Panc1 (cell line): ENCODE data around the gene CTBP1. TPM values are rescaled to one million over a fixed set of nuclear protein-coding genes. Genes with fewer than 3 reads are reported as not detected.

Source experiments
- ATAC-seq: fragments of 200-7000 bp; cut with Tn5 transposase; 2 replicates; pipeline ENCODE4 v1.9.1; 2020; ENCODE audit warnings: mild to moderate bottlenecking, moderate library complexity
- BruUV-seq: library from RNA; stranded (reverse); fragments of 400-500 nt; replicated peaks from 2 replicates; lab custom pipeline; 2021; lab: Mats Ljungman, UMichigan
- CTCF ChIA-PET: fragments of 300-600 bp; sonication (Branson Sonifier 250); formaldehyde crosslinking; loops from one replicate; lab custom pipeline; 2022; ENCODE audit warnings: antibody characterized with exemption; lab: Charles Lee
- POLR2A ChIA-PET: fragments of 300-600 bp; sonication (Branson Sonifier 250); formaldehyde crosslinking; loops from one replicate; lab custom pipeline; 2022; ENCODE audit warnings: antibody characterized with exemption; lab: Charles Lee
- DNase-seq: peaks from one replicate; pipeline ENCODE4 v3.0.0-alpha.2; 2010; ENCODE audit warnings: low read depth, low spot score
- H3K27ac ChIP-seq: 2 replicates; pipeline ENCODE4 v1.5.1; 2011; ENCODE audit warnings: mild to moderate bottlenecking, low read length, inconsistent platforms
- H3K27me3 ChIP-seq: fragments of 200-500 bp; sonication (Bioruptor generic); 2 replicates; pipeline ENCODE4 v1.6.0; 2014; ENCODE audit warnings: low read length, inconsistent platforms; ENCODE audit not compliant: control insufficient read depth, insufficient read depth
- H3K36me3 ChIP-seq: fragments of 200-500 bp; sonication (Bioruptor generic); 2 replicates; pipeline ENCODE4 v1.5.1; 2014; ENCODE audit warnings: inconsistent platforms, mild to moderate bottlenecking, low read length, moderate library complexity; ENCODE audit not compliant: control insufficient read depth, insufficient read depth
- H3K4me1 ChIP-seq: 2 replicates; pipeline ENCODE4 v1.5.1; 2011; ENCODE audit warnings: inconsistent platforms, mild to moderate bottlenecking, low read length, moderate library complexity; ENCODE audit not compliant: control insufficient read depth, insufficient read depth
- H3K4me3 ChIP-seq, 2 experiments: 2 replicates each; pipeline ENCODE4 v1.5.1; 2011 to 2012; ENCODE audit warnings: low read depth in 2 of 2, low read length in 2 of 2, mild to moderate bottlenecking in 2 of 2, inconsistent platforms in 1 of 2, moderate library complexity in 1 of 2
- H3K9me3 ChIP-seq: fragments of 200-500 bp; sonication (Bioruptor generic); 2 replicates; pipeline ENCODE4 v1.5.1; 2014; ENCODE audit warnings: low read depth, mild to moderate bottlenecking, inconsistent platforms, low read length, moderate library complexity; ENCODE audit not compliant: control insufficient read depth, insufficient read depth
- CTCF ChIP-seq: fragments of 450-650 bp; IDR thresholded peaks from 2 replicates; pipeline ENCODE4 v1.5.1; 2017; ENCODE audit warnings: mild to moderate bottlenecking
- POLR2AphosphoS5 ChIP-seq: IDR thresholded peaks from 2 replicates; pipeline ENCODE4 v1.6.1; 2012; ENCODE audit warnings: mild to moderate bottlenecking, low read depth, low read length, moderate library complexity
- REST ChIP-seq, 2 experiments: IDR thresholded peaks; 2 replicates each; pipeline ENCODE4 v1.6.1; 2011 to 2012; ENCODE audit warnings: low read depth in 2 of 2, control low read depth in 1 of 2, low read length in 1 of 2, mild to moderate bottlenecking in 1 of 2, moderate library complexity in 1 of 2; ENCODE audit not compliant: insufficient read depth in 1 of 2
- SIN3A ChIP-seq: IDR thresholded peaks from 2 replicates; pipeline ENCODE4 v1.6.1; 2012; ENCODE audit warnings: low read depth, mild to moderate bottlenecking, low read length, moderate library complexity, borderline replicate concordance; ENCODE audit not compliant: insufficient read depth
- TCF7L2 ChIP-seq: IDR thresholded peaks from 2 replicates; pipeline ENCODE4 v1.6.1; 2011; ENCODE audit warnings: mild to moderate bottlenecking, low read depth, low read length, inconsistent platforms
- in situ Hi-C: cut with HindIII; loops from 2 replicates; pipeline ENCODE4 v1.10.0; 2016; ENCODE audit warnings: low sequenced_read_pairs, low pct_unique_long_range_greater_than_20kb
- intact Hi-C: fragments of 100-400 bp; cut with micrococcal nuclease; formaldehyde crosslinking; loops from one replicate; pipeline ENCODE4 v1.10.0; 2022; ENCODE audit not compliant: unreplicated experiment
- total RNA-seq: library from RNA; stranded (reverse); gene quantifications from one replicate; pipeline ENCODE4 v1.2.1, GENCODE V29; 2021; ENCODE audit not compliant: unreplicated experiment

Gene CTBP1
- total RNA-seq, 1 experiment from 2014 or later, result 157 TPM

GRCh38 chr4:1164956-1165545 lies 83.9 kb downstream of the CTBP1 start:
- in situ Hi-C loops, result no loop called here
- no peak for ATAC-seq
- CTCF ChIA-PET, result no interaction called here

GRCh38 chr4:1164444-1164843 lies 84.5 kb downstream of the CTBP1 start:
- H3K9me3 ChIP-seq, result no peaks in the 10 kb centered on the region
- ATAC-seq, result no peak
- intact Hi-C loops (no loop called here), in situ Hi-C loops (no loop called here)
- DNase-seq, result no peak
- TF ChIP-seq SIN3A (no peak), POLR2AphosphoS5 (no peak)
- H3K27me3 ChIP-seq, result no peaks in the 10 kb centered on the region
- BruUV-seq, result no TSS peak
- POLR2A ChIA-PET, result no interaction called here
- H3K4me3 ChIP-seq, result no peak overlapping the region
- H3K4me1 ChIP-seq, result peaks cover 6% of the 10 kb centered on the region; the same call in 1 of the 2 replicates
- no peaks in the 10 kb centered on the region for H3K36me3 ChIP-seq
- CTCF ChIA-PET, result no interaction called here
- no peak overlapping the region for H3K27ac ChIP-seq

More at GRCh38 chr4:1164956-1165545, 83.9 kb downstream of the CTBP1 start:
- Histone ChIP-seq H3K4me1 (peaks cover 6% of the 10 kb centered on the region; the same call in 1 of the 2 replicates), H3K27me3 (no peaks in the 10 kb centered on the region), H3K4me3 (no peak overlapping the region), H3K9me3 (no peaks in the 10 kb centered on the region), H3K27ac (no peak overlapping the region), H3K36me3 (no peaks in the 10 kb centered on the region)
- no TSS peak for BruUV-seq
- POLR2A ChIA-PET, result no interaction called here
- intact Hi-C loops, result no loop called here
- no peak for TF ChIP-seq REST (IDR thresholded peaks at IDR 0.05; ENCODE audit: insufficient read depth in 1 of 2, low read depth in 2 of 2, low read length in 1 of 2)
- TF ChIP-seq CTCF, result no peak
- no peak for TF ChIP-seq POLR2AphosphoS5
- TF ChIP-seq TCF7L2, result no peak
- TF ChIP-seq SIN3A, result no peak
- no peak for DNase-seq

- no peak for DNase-seq
- intact Hi-C loops (no loop called here), in situ Hi-C loops (no loop called here)
- TF ChIP-seq REST (IDR thresholded peaks at IDR 0.05; ENCODE audit: insufficient read depth in 1 of 2, low read depth in 2 of 2, low read length in 1 of 2) (no peak), TCF7L2 (no peak), POLR2AphosphoS5 (no peak), SIN3A (no peak), CTCF (no peak)
- Histone ChIP-seq H3K27me3 (no peaks in the 10 kb centered on the region), H3K9me3 (no peaks in the 10 kb centered on the region), H3K4me3 (no peak overlapping the region), H3K4me1 (peaks cover 6% of the 10 kb centered on the region; the same call in 1 of the 2 replicates), H3K27ac (no peak overlapping the region), H3K36me3 (no peaks in the 10 kb centered on the region)
- no TSS peak for BruUV-seq
- ChIA-PET POLR2A (no interaction called here), CTCF (no interaction called here)
- ATAC-seq, result no peak
Observed at GRCh38 chr4:1164040-1164439, 84.9 kb downstream of the CTBP1 start.
